GM23338 (cell line): ENCODE data around the gene ATP8A2. TPM values are rescaled to one million over a fixed set of nuclear protein-coding genes. Genes with fewer than 3 reads are reported as not detected.

Experiments
- ATAC-seq: fragments of 200-7000 bp; cut with Tn5 transposase; 3 replicates; pipeline ENCODE4 v1.9.1; 2020
- DNase-seq: peaks from one replicate; pipeline ENCODE4 v3.0.0-alpha.2; 2015; ENCODE audit warnings: low spot score
- H2AFZ ChIP-seq: fragments of 200-600 bp; sonication (generic); 2 replicates; pipeline ENCODE4 v1.8.0; 2016; ENCODE audit warnings: antibody characterized with exemption, mild to moderate bottlenecking, moderate library complexity
- H3F3A ChIP-seq: fragments of 200-600 bp; sonication (generic); replicated peaks from 2 replicates; pipeline ENCODE4 v1.8.0; 2017; ENCODE audit warnings: antibody characterized with exemption, mixed run types, low read depth
- H3K27ac ChIP-seq: fragments of 200-600 bp; sonication (generic); 2 replicates; pipeline ENCODE4 v1.6.1; 2016; ENCODE audit warnings: low read depth
- H3K27me3 ChIP-seq: fragments of 200-600 bp; sonication (generic); 2 replicates; pipeline ENCODE4 v1.8.0; 2016; ENCODE audit warnings: mild to moderate bottlenecking, mixed run types, moderate library complexity; ENCODE audit not compliant: insufficient read depth
- H3K36me3 ChIP-seq: fragments of 200-600 bp; sonication (generic); 2 replicates; pipeline ENCODE4 v1.8.0; 2016; ENCODE audit warnings: mild to moderate bottlenecking; ENCODE audit not compliant: insufficient read depth
- H3K4me1 ChIP-seq: fragments of 200-600 bp; sonication (generic); 2 replicates; pipeline ENCODE4 v1.8.0; 2016; ENCODE audit warnings: mild to moderate bottlenecking, moderate library complexity; ENCODE audit not compliant: insufficient read depth
- H3K4me2 ChIP-seq: fragments of 200-600 bp; sonication (generic); 2 replicates; pipeline ENCODE4 v1.7.1; 2017; ENCODE audit warnings: mixed run types
- H3K4me3 ChIP-seq: fragments of 200-600 bp; sonication (generic); 2 replicates; pipeline ENCODE4 v1.6.1; 2016; ENCODE audit warnings: mixed run types
- H3K79me2 ChIP-seq: fragments of 200-600 bp; sonication (generic); replicated peaks from 2 replicates; pipeline ENCODE4 v1.8.0; 2017; ENCODE audit warnings: mild to moderate bottlenecking; ENCODE audit not compliant: insufficient read depth
- H3K9me2 ChIP-seq: fragments of 200-600 bp; sonication (generic); 2 replicates; pipeline ENCODE4 v1.8.0; 2017; ENCODE audit not compliant: insufficient read depth
- H4K20me1 ChIP-seq: fragments of 200-600 bp; sonication (generic); replicated peaks from 2 replicates; pipeline ENCODE4 v1.8.0; 2017; ENCODE audit warnings: mild to moderate bottlenecking; ENCODE audit not compliant: insufficient read depth
- H3K27ac Mint-ChIP-seq: 2 replicates; pipeline ENCODE4 v1.8.0; 2020; ENCODE audit warnings: inconsistent platforms, mild to moderate bottlenecking, moderate library complexity, mixed read lengths
- H3K27me3 Mint-ChIP-seq: 3 replicates; pipeline ENCODE4 v1.8.0; 2022; ENCODE audit warnings: low read depth, mild to moderate bottlenecking, moderate library complexity, mixed read lengths, inconsistent platforms; ENCODE audit not compliant: insufficient read depth, poor library complexity
- H3K36me3 Mint-ChIP-seq: 3 replicates; pipeline ENCODE4 v1.8.0; 2021; ENCODE audit warnings: low read depth, mild to moderate bottlenecking, inconsistent platforms, moderate library complexity, mixed read lengths
- H3K4me1 Mint-ChIP-seq: 3 replicates; pipeline ENCODE4 v1.8.0; 2020; ENCODE audit warnings: mild to moderate bottlenecking, inconsistent platforms, mixed read lengths
- H3K4me3 Mint-ChIP-seq: 3 replicates; pipeline ENCODE4 v1.8.0; 2021; ENCODE audit warnings: moderate library complexity, mild to moderate bottlenecking, inconsistent platforms, mixed read lengths
- H3K9me3 Mint-ChIP-seq: 3 replicates; pipeline ENCODE4 v1.8.0; 2020; ENCODE audit warnings: moderate library complexity, mild to moderate bottlenecking, inconsistent platforms, mixed read lengths
- CREB1 ChIP-seq: fragments of 250-450 bp; sonication (Bioruptor Pico); IDR thresholded peaks from 2 replicates; pipeline ENCODE4 v1.5.0; 2020; ENCODE audit warnings: low read depth, mild to moderate bottlenecking, moderate library complexity
- EZH2 ChIP-seq: fragments of 200-600 bp; sonication (generic); IDR thresholded peaks from one replicate; pipeline ENCODE4 v1.8.0; 2017; ENCODE audit warnings: antibody characterized with exemption, mild to moderate bottlenecking, low read depth; ENCODE audit not compliant: unreplicated experiment
- EZH2phosphoT487 ChIP-seq: fragments of 200-600 bp; sonication (generic); IDR thresholded peaks from one replicate; pipeline ENCODE4 v1.8.1; 2018; ENCODE audit warnings: antibody characterized with exemption; ENCODE audit not compliant: unreplicated experiment
- JUNB ChIP-seq: IDR thresholded peaks from one replicate; pipeline ENCODE4 v1.6.1; 2016; ENCODE audit warnings: antibody characterized with exemption; ENCODE audit not compliant: unreplicated experiment
- NANOG ChIP-seq: IDR thresholded peaks from 2 replicates; pipeline ENCODE4 v1.6.1; 2016; ENCODE audit warnings: antibody characterized with exemption, borderline replicate concordance
- POLR2AphosphoS5 ChIP-seq: IDR thresholded peaks from 2 replicates; pipeline ENCODE4 v1.6.1; 2016; ENCODE audit warnings: antibody characterized with exemption, low read depth
- STAT1 ChIP-seq: IDR thresholded peaks from one replicate; pipeline ENCODE4 v1.6.1; 2016; ENCODE audit warnings: antibody characterized with exemption; ENCODE audit not compliant: unreplicated experiment
- ZNF114 ChIP-seq: fragments of 250-450 bp; sonication (Bioruptor Pico); IDR thresholded peaks from 2 replicates; pipeline ENCODE4 v1.5.0; 2020; ENCODE audit warnings: mild to moderate bottlenecking, moderate library complexity
- ZNF331 ChIP-seq: fragments of 250-450 bp; sonication (Bioruptor Pico); IDR thresholded peaks from 2 replicates; pipeline ENCODE4 v1.5.0; 2020; ENCODE audit warnings: low read depth, mild to moderate bottlenecking, moderate library complexity
- polyA plus RNA-seq: library from polyadenylated mRNA; unstranded; fragments of >200 nt; fragmentation: Nextera tagmentation; extraction: Ambion mirVana; gene quantifications from 2 replicates; pipeline ENCODE4 v1.2.1, GENCODE V29; 2016
- total RNA-seq: library from RNA; depleted of rRNA; stranded (reverse); fragments of >200 nt; shearing (Covaris generic); gene quantifications from 2 replicates; pipeline ENCODE4 v1.2.3, GENCODE V29; 2014
- TF ChIP-seq, protein P1 (sequence below): fragments of 250-450 bp; sonication (Bioruptor Pico); IDR thresholded peaks from 2 replicates; pipeline ENCODE4 v1.5.0; 2020; ENCODE audit warnings: mild to moderate bottlenecking, moderate library complexity
- TF ChIP-seq, protein P2 (sequence below): IDR thresholded peaks from one replicate; pipeline ENCODE4 v1.6.1; 2018; ENCODE audit warnings: antibody characterized with exemption; ENCODE audit not compliant: unreplicated experiment
- TF ChIP-seq, protein P3 (sequence below): IDR thresholded peaks from 2 replicates; pipeline ENCODE4 v1.6.1; 2016; ENCODE audit warnings: antibody characterized with exemption
- TF ChIP-seq, protein P4 (sequence below), 2 experiments: fragments of 200-600 bp in 1 of 2; sonication (generic) in 1 of 2; conservative IDR thresholded peaks; 2 replicates each; pipeline versions ENCODE4 v1.5.1 to v1.6.1; 2016 to 2017; ENCODE audit warnings: antibody characterized with exemption in 2 of 2, low read depth in 2 of 2, mild to moderate bottlenecking in 2 of 2, moderate library complexity in 1 of 2

The ATP8A2 gene
- total and polyA plus RNA-seq, 2 experiments from 2014 or later: 5.7 to 8.8 TPM

DNA sequence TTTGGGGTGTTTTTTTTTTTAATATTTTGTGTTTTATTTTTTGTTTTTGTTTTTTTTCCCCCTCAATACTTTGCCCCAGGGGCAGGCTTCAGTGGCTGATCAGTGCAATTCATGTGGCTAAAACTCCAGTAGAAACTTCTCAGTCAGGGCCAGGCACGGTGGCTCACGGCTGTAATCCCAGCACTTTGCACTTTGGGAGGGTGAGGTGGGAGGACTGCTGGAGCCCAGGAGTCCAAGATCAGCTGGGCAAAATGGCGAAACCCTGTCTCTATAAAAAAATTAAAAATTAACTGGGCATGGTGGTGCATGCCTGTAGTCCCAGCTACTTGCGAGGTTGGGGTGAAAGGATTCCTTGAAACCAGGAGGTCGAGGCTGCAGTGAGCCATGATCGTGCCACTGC lies 17.4 kb upstream of the ATP8A2 start:
- Histone ChIP-seq H2AFZ (peak overlapping the region; percentile 83), H3K4me2 (no peak overlapping the region), H3F3A (no peaks in the 10 kb centered on the region), H3K36me3 (no peaks in the 10 kb centered on the region), H3K79me2 (no peaks in the 10 kb centered on the region), H3K4me3 (no peak overlapping the region), H3K27ac (no peak overlapping the region), H3K27me3 (no peaks in the 10 kb centered on the region), H3K9me2 (no peaks in the 10 kb centered on the region), H3K4me1 (peaks cover 5% of the 10 kb centered on the region; the same call in 1 of the 2 replicates), H4K20me1 (no peaks in the 10 kb centered on the region)
- no peak for TF ChIP-seq ZNF331 (CRISPR knock-in tag)
- no peak for TF ChIP-seq STAT1
- TF ChIP-seq NANOG: no peak
- TF ChIP-seq EZH2phosphoT487: no peak
- TF ChIP-seq, protein P1, sequence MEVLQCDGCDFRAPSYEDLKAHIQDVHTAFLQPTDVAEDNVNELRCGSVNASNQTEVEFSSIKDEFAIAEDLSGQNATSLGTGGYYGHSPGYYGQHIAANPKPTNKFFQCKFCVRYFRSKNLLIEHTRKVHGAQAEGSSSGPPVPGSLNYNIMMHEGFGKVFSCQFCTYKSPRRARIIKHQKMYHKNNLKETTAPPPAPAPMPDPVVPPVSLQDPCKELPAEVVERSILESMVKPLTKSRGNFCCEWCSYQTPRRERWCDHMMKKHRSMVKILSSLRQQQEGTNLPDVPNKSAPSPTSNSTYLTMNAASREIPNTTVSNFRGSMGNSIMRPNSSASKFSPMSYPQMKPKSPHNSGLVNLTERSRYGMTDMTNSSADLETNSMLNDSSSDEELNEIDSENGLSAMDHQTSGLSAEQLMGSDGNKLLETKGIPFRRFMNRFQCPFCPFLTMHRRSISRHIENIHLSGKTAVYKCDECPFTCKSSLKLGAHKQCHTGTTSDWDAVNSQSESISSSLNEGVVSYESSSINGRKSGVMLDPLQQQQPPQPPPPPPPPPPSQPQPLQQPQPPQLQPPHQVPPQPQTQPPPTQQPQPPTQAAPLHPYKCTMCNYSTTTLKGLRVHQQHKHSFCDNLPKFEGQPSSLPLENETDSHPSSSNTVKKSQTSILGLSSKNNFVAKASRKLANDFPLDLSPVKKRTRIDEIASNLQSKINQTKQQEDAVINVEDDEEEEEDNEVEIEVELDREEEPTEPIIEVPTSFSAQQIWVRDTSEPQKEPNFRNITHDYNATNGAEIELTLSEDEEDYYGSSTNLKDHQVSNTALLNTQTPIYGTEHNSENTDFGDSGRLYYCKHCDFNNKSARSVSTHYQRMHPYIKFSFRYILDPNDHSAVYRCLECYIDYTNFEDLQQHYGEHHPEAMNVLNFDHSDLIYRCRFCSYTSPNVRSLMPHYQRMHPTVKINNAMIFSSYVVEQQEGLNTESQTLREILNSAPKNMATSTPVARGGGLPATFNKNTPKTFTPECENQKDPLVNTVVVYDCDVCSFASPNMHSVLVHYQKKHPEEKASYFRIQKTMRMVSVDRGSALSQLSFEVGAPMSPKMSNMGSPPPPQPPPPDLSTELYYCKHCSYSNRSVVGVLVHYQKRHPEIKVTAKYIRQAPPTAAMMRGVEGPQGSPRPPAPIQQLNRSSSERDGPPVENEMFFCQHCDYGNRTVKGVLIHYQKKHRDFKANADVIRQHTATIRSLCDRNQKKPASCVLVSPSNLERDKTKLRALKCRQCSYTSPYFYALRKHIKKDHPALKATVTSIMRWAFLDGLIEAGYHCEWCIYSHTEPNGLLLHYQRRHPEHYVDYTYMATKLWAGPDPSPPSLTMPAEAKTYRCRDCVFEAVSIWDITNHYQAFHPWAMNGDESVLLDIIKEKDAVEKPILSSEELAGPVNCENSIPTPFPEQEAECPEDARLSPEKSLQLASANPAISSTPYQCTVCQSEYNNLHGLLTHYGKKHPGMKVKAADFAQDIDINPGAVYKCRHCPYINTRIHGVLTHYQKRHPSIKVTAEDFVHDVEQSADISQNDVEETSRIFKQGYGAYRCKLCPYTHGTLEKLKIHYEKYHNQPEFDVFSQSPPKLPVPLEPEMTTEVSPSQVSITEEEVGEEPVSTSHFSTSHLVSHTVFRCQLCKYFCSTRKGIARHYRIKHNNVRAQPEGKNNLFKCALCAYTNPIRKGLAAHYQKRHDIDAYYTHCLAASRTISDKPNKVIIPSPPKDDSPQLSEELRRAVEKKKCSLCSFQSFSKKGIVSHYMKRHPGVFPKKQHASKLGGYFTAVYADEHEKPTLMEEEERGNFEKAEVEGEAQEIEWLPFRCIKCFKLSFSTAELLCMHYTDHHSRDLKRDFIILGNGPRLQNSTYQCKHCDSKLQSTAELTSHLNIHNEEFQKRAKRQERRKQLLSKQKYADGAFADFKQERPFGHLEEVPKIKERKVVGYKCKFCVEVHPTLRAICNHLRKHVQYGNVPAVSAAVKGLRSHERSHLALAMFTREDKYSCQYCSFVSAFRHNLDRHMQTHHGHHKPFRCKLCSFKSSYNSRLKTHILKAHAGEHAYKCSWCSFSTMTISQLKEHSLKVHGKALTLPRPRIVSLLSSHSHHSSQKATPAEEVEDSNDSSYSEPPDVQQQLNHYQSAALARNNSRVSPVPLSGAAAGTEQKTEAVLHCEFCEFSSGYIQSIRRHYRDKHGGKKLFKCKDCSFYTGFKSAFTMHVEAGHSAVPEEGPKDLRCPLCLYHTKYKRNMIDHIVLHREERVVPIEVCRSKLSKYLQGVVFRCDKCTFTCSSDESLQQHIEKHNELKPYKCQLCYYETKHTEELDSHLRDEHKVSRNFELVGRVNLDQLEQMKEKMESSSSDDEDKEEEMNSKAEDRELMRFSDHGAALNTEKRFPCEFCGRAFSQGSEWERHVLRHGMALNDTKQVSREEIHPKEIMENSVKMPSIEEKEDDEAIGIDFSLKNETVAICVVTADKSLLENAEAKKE: no peak
- TF ChIP-seq, protein P2, sequence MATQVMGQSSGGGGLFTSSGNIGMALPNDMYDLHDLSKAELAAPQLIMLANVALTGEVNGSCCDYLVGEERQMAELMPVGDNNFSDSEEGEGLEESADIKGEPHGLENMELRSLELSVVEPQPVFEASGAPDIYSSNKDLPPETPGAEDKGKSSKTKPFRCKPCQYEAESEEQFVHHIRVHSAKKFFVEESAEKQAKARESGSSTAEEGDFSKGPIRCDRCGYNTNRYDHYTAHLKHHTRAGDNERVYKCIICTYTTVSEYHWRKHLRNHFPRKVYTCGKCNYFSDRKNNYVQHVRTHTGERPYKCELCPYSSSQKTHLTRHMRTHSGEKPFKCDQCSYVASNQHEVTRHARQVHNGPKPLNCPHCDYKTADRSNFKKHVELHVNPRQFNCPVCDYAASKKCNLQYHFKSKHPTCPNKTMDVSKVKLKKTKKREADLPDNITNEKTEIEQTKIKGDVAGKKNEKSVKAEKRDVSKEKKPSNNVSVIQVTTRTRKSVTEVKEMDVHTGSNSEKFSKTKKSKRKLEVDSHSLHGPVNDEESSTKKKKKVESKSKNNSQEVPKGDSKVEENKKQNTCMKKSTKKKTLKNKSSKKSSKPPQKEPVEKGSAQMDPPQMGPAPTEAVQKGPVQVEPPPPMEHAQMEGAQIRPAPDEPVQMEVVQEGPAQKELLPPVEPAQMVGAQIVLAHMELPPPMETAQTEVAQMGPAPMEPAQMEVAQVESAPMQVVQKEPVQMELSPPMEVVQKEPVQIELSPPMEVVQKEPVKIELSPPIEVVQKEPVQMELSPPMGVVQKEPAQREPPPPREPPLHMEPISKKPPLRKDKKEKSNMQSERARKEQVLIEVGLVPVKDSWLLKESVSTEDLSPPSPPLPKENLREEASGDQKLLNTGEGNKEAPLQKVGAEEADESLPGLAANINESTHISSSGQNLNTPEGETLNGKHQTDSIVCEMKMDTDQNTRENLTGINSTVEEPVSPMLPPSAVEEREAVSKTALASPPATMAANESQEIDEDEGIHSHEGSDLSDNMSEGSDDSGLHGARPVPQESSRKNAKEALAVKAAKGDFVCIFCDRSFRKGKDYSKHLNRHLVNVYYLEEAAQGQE: no peak
- TF ChIP-seq, protein P3, sequence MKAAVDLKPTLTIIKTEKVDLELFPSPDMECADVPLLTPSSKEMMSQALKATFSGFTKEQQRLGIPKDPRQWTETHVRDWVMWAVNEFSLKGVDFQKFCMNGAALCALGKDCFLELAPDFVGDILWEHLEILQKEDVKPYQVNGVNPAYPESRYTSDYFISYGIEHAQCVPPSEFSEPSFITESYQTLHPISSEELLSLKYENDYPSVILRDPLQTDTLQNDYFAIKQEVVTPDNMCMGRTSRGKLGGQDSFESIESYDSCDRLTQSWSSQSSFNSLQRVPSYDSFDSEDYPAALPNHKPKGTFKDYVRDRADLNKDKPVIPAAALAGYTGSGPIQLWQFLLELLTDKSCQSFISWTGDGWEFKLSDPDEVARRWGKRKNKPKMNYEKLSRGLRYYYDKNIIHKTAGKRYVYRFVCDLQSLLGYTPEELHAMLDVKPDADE: no peak
- TF ChIP-seq EZH2: no peak
- no peak for TF ChIP-seq ZNF114 (CRISPR knock-in tag)
- TF ChIP-seq CREB1 (CRISPR knock-in tag): no peak
- TF ChIP-seq, protein P4, sequence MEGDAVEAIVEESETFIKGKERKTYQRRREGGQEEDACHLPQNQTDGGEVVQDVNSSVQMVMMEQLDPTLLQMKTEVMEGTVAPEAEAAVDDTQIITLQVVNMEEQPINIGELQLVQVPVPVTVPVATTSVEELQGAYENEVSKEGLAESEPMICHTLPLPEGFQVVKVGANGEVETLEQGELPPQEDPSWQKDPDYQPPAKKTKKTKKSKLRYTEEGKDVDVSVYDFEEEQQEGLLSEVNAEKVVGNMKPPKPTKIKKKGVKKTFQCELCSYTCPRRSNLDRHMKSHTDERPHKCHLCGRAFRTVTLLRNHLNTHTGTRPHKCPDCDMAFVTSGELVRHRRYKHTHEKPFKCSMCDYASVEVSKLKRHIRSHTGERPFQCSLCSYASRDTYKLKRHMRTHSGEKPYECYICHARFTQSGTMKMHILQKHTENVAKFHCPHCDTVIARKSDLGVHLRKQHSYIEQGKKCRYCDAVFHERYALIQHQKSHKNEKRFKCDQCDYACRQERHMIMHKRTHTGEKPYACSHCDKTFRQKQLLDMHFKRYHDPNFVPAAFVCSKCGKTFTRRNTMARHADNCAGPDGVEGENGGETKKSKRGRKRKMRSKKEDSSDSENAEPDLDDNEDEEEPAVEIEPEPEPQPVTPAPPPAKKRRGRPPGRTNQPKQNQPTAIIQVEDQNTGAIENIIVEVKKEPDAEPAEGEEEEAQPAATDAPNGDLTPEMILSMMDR (conservative IDR thresholded peaks at IDR 0.05; ENCODE audit: low read depth in 2 of 2): no peak
- TF ChIP-seq JUNB: no peak
- no peak for TF ChIP-seq POLR2AphosphoS5
- H3K27ac Mint-ChIP-seq: no peak overlapping the region
- H3K4me3 Mint-ChIP-seq: no peak overlapping the region
- no peaks in the 10 kb centered on the region for H3K36me3 Mint-ChIP-seq
- peaks cover 2% of the 10 kb centered on the region for H3K27me3 Mint-ChIP-seq
- ATAC-seq (no peak), DNase-seq (no peak)
- H3K9me3 Mint-ChIP-seq: peaks cover 6% of the 10 kb centered on the region; the same call in 2 of the 3 replicates
- 0 out of 3 replicates have a peak, but pooled peaks cover 4% of the 10 kb centered on the region for H3K4me1 Mint-ChIP-seq
